Measurements from ENCODE around the gene ENC1.
A peak's percentile ranks its signal among the peaks of the same experiment; 100 is the strongest.

The ENC1 gene

GRCh38 chr5:74598731-74599130, 41.8 kb downstream of the ENC1 start:
- DNase-seq: no peak
- H3K4me3 ChIP-seq (ENCODE audit: low read depth, low read length): no peak overlapping the region
- H3K9ac ChIP-seq (ENCODE audit: low read length): no peak overlapping the region
- no peaks in the 10 kb centered on the region for H3K36me3 ChIP-seq (ENCODE audit: control insufficient read depth in 1 of 2, insufficient read depth in 2 of 2, low read length in 2 of 2)
- H2BK5ac ChIP-seq (ENCODE audit: low read depth, low read length, poor library complexity): no peak overlapping the region
- H4K8ac ChIP-seq (ENCODE audit: low read depth, low read length): no peak overlapping the region
- no peaks in the 10 kb centered on the region for H3K79me2 ChIP-seq (ENCODE audit: control insufficient read depth, insufficient read depth, low read length, poor library complexity)
- no peak overlapping the region for H3K18ac ChIP-seq (ENCODE audit: low read length)
- no peak overlapping the region for H3K14ac ChIP-seq (ENCODE audit: low read length)
- no CpG with 5 or more reads among the region's 2 CpGs for WGBS (ENCODE audit: extremely low coverage, insufficient coverage, insufficient read length)
- no peak overlapping the region for H2AFZ ChIP-seq (ENCODE audit: insufficient read depth, low read length, poor library complexity)
- H4K91ac ChIP-seq (ENCODE audit: low read depth, low read length): no peak overlapping the region
- H2BK12ac ChIP-seq (ENCODE audit: low read length): no peak overlapping the region
- no peak overlapping the region for H4K12ac ChIP-seq (ENCODE audit: low read depth, low read length)
- no peak overlapping the region for H3K23ac ChIP-seq (ENCODE audit: low read length)
- no peak overlapping the region for H3K4ac ChIP-seq (ENCODE audit: low read depth, low read length)
- no peak overlapping the region for H2BK120ac ChIP-seq (ENCODE audit: insufficient read depth, low read length, poor library complexity)
- peaks cover 12 to 16% of the 10 kb centered on the region in 2 experiments for H3K4me1 ChIP-seq (ENCODE audit: control insufficient read depth in 1 of 2, insufficient read depth in 2 of 2, low read length in 2 of 2)
- H3K79me1 ChIP-seq (ENCODE audit: low read length): peaks cover 26% of the 10 kb centered on the region
- no peaks in the 10 kb centered on the region for H3K27me3 ChIP-seq (ENCODE audit: insufficient read depth, low read length)
- no peak overlapping the region for H2AK5ac ChIP-seq (ENCODE audit: low read length)
- H3K9me3 ChIP-seq (ENCODE audit: insufficient read depth, low read depth, low read length): no peaks in the 10 kb centered on the region
- no peak overlapping the region for H3K27ac ChIP-seq (ENCODE audit: low read depth, low read length)
- H3K4me2 ChIP-seq (ENCODE audit: low read length): no peak overlapping the region

DNA sequence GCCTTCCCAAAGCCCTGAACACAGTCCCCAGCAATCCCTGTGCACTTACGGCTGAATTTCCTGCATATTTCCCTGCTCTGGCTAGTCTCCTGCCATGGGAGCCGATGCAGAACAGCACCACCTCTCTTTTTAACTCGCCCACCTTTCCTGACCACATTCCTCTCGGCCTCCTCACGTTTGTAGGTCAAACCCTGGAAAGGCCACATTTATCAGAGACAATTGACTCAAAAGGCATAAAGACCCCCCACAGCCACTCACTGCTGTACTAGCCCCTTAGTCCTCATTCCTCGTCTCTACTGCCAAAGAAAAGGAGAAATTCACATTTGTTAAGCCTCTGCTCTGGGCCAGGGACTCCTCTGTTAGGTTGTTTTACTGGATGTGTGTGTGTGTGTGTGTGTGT, 43.6 kb downstream of the ENC1 start:
- Histone ChIP-seq H3K4me1 (ENCODE audit: control insufficient read depth in 1 of 2, insufficient read depth in 2 of 2, low read length in 2 of 2) (peaks cover 12 to 16% of the 10 kb centered on the region in 2 experiments), H4K8ac (ENCODE audit: low read depth, low read length) (no peak overlapping the region), H3K9me3 (ENCODE audit: insufficient read depth, low read depth, low read length) (no peaks in the 10 kb centered on the region), H3K4me3 (ENCODE audit: low read depth, low read length) (no peak overlapping the region), H3K27me3 (ENCODE audit: insufficient read depth, low read length) (no peaks in the 10 kb centered on the region), H3K79me1 (ENCODE audit: low read length) (peaks cover 37% of the 10 kb centered on the region), H3K14ac (ENCODE audit: low read length) (no peak overlapping the region), H4K12ac (ENCODE audit: low read depth, low read length) (no peak overlapping the region), H2BK12ac (ENCODE audit: low read length) (peak overlapping the region; percentile 27), H2BK5ac (ENCODE audit: low read depth, low read length, poor library complexity) (peak overlapping the region; percentile 47), H2AK5ac (ENCODE audit: low read length) (no peak overlapping the region), H3K4me2 (ENCODE audit: low read length) (no peak overlapping the region), H4K91ac (ENCODE audit: low read depth, low read length) (peak overlapping the region; percentile 86), H3K23ac (ENCODE audit: low read length) (no peak overlapping the region), H3K27ac (ENCODE audit: low read depth, low read length) (peak overlapping the region; percentile 79), H3K9ac (ENCODE audit: low read length) (no peak overlapping the region), H3K36me3 (ENCODE audit: control insufficient read depth in 1 of 2, insufficient read depth in 2 of 2, low read length in 2 of 2) (no peaks in the 10 kb centered on the region), H2BK120ac (ENCODE audit: insufficient read depth, low read length, poor library complexity) (peak overlapping the region; percentile 1), H3K4ac (ENCODE audit: low read depth, low read length) (no peak overlapping the region), H2AFZ (ENCODE audit: insufficient read depth, low read length, poor library complexity) (no peak overlapping the region), H3K79me2 (ENCODE audit: control insufficient read depth, insufficient read depth, low read length, poor library complexity) (no peaks in the 10 kb centered on the region), H3K18ac (ENCODE audit: low read length) (no peak overlapping the region)
- no peak for DNase-seq
- no CpG with 5 or more reads among the region's 6 CpGs for WGBS (ENCODE audit: extremely low coverage, insufficient coverage, insufficient read length)

- no peak overlapping the region for H4K8ac ChIP-seq (ENCODE audit: low read depth, low read length)
- peak overlapping the region; percentile 77 for H4K91ac ChIP-seq (ENCODE audit: low read depth, low read length)
- no peak overlapping the region for H2AK5ac ChIP-seq (ENCODE audit: low read length)
- peak overlapping the region; percentile 63 for H2BK12ac ChIP-seq (ENCODE audit: low read length)
- no peaks in the 10 kb centered on the region for H3K79me2 ChIP-seq (ENCODE audit: control insufficient read depth, insufficient read depth, low read length, poor library complexity)
- H3K36me3 ChIP-seq (ENCODE audit: control insufficient read depth in 1 of 2, insufficient read depth in 2 of 2, low read length in 2 of 2): no peaks in the 10 kb centered on the region
- H2AFZ ChIP-seq (ENCODE audit: insufficient read depth, low read length, poor library complexity): no peak overlapping the region
- H3K79me1 ChIP-seq (ENCODE audit: low read length): peaks cover 42% of the 10 kb centered on the region
- peak overlapping the region; percentile 79 for H3K27ac ChIP-seq (ENCODE audit: low read depth, low read length)
- H3K18ac ChIP-seq (ENCODE audit: low read length): no peak overlapping the region
- H3K27me3 ChIP-seq (ENCODE audit: insufficient read depth, low read length): no peaks in the 10 kb centered on the region
- peak; percentile 55 to 82 for DNase-seq
- H4K12ac ChIP-seq (ENCODE audit: low read depth, low read length): no peak overlapping the region
- H2BK120ac ChIP-seq (ENCODE audit: insufficient read depth, low read length, poor library complexity): peak overlapping the region; percentile 80
- peaks cover 12 to 24% of the 10 kb centered on the region in 2 experiments for H3K4me1 ChIP-seq (ENCODE audit: control insufficient read depth in 1 of 2, insufficient read depth in 2 of 2, low read length in 2 of 2)
- H3K14ac ChIP-seq (ENCODE audit: low read length): peak overlapping the region; percentile 65
- no peak overlapping the region for H3K4me2 ChIP-seq (ENCODE audit: low read length)
- no peak overlapping the region for H3K4me3 ChIP-seq (ENCODE audit: low read depth, low read length)
- H2BK5ac ChIP-seq (ENCODE audit: low read depth, low read length, poor library complexity): peak overlapping the region; percentile 82
- H3K4ac ChIP-seq (ENCODE audit: low read depth, low read length): no peak overlapping the region
- WGBS (ENCODE audit: extremely low coverage, insufficient coverage, insufficient read length): no CpG with 5 or more reads among the region's 4 CpGs
- no peak overlapping the region for H3K9ac ChIP-seq (ENCODE audit: low read length)
- no peaks in the 10 kb centered on the region for H3K9me3 ChIP-seq (ENCODE audit: insufficient read depth, low read depth, low read length)
- no peak overlapping the region for H3K23ac ChIP-seq (ENCODE audit: low read length)
Measured at GRCh38 chr5:74595143-74595925, 45.2 kb downstream of the ENC1 start.

DNA sequence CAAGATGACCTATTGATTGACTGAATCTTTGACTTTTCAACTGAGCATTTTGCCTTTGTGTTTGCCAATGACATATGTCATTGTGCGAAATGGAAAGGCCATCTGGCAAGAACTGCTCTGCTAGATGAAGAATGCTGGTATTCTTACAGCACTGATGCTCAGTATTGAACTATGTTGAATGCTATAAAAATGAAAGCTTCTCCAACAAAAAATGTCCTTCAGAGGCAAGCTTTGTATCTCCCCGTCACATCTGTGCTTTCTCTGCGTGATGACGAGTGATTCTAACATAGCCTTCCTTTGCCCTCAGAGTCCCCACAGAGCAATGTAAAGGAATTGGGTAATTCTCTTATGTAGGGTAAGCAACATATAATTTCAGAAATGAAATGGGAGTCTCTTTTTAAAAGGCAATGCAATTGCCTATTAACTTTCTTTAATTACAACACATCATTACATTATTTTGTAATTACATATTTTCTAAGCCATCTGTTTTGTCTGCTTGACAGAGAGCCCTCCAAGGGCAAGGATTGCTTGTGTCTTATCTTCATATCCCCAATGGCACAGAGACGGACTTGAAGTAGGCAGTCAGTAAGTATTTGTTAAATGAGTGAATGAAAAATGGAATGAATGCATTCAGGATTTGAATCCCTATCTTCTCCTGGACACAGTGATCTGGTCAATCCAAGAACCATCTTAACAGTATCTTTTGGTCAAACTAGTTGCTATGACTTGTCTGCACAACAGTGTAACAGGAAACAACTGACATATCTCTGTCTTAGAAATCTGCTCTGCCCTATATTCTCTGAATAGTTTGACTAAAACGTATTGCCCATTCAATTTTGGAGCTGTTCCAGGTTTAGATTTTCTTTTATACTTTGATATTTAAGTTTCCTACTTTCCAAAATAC, 46.1 kb downstream of the ENC1 start:
- peak overlapping the region; percentile 95 for H2BK120ac ChIP-seq (ENCODE audit: insufficient read depth, low read length, poor library complexity)
- H3K23ac ChIP-seq (ENCODE audit: low read length): no peak overlapping the region
- H2BK12ac ChIP-seq (ENCODE audit: low read length): peak overlapping the region; percentile 100
- no peak overlapping the region for H3K4me3 ChIP-seq (ENCODE audit: low read depth, low read length)
- H3K18ac ChIP-seq (ENCODE audit: low read length): peak overlapping the region; percentile 35
- peaks cover 14 to 28% of the 10 kb centered on the region in 2 experiments for H3K4me1 ChIP-seq (ENCODE audit: control insufficient read depth in 1 of 2, insufficient read depth in 2 of 2, low read length in 2 of 2)
- peak overlapping the region; percentile 83 for H3K27ac ChIP-seq (ENCODE audit: low read depth, low read length)
- H4K8ac ChIP-seq (ENCODE audit: low read depth, low read length): peak overlapping the region; percentile 39
- no peak overlapping the region for H4K12ac ChIP-seq (ENCODE audit: low read depth, low read length)
- H2AFZ ChIP-seq (ENCODE audit: insufficient read depth, low read length, poor library complexity): no peak overlapping the region
- peak overlapping the region; percentile 79 for H3K14ac ChIP-seq (ENCODE audit: low read length)
- peak; percentile 54 to 87 for DNase-seq
- H4K91ac ChIP-seq (ENCODE audit: low read depth, low read length): peak overlapping the region; percentile 87
- H3K79me2 ChIP-seq (ENCODE audit: control insufficient read depth, insufficient read depth, low read length, poor library complexity): no peaks in the 10 kb centered on the region
- no peak overlapping the region for H3K9ac ChIP-seq (ENCODE audit: low read length)
- H3K79me1 ChIP-seq (ENCODE audit: low read length): peaks cover 45% of the 10 kb centered on the region
- H2BK5ac ChIP-seq (ENCODE audit: low read depth, low read length, poor library complexity): peak overlapping the region; percentile 94
- H2AK5ac ChIP-seq (ENCODE audit: low read length): peak overlapping the region; percentile 77
- H3K36me3 ChIP-seq (ENCODE audit: control insufficient read depth in 1 of 2, insufficient read depth in 2 of 2, low read length in 2 of 2): no peaks in the 10 kb centered on the region
- no peak overlapping the region for H3K4me2 ChIP-seq (ENCODE audit: low read length)
- H3K27me3 ChIP-seq (ENCODE audit: insufficient read depth, low read length): no peaks in the 10 kb centered on the region
- H3K9me3 ChIP-seq (ENCODE audit: insufficient read depth, low read depth, low read length): no peaks in the 10 kb centered on the region
- no CpG with 5 or more reads among the region's 6 CpGs for WGBS (ENCODE audit: extremely low coverage, insufficient coverage, insufficient read length)
- peak overlapping the region; percentile 52 for H3K4ac ChIP-seq (ENCODE audit: low read depth, low read length)
